Uterus (tissue), 4 donors: ENCODE measurements around the gene SRPK2. TPM values are rescaled to one million over a fixed set of nuclear protein-coding genes. Genes with fewer than 3 reads are reported as not detected.

Experiments
- DNase-seq, 2 donors: peaks; one replicate each; pipeline ENCODE4 v3.0.0-alpha.2; 2019 to 2020
- H3K27ac ChIP-seq, 2 donors: fragments of 200-600 bp; sonication (generic); 1 replicate in 1 of 2; 2 replicates in 1 of 2; pipeline ENCODE4 v1.5.1; 2016 to 2018
- H3K27me3 ChIP-seq, 2 donors: fragments of 200-600 bp; sonication (generic); one replicate each; pipeline ENCODE4 v1.5.1; 2018 to 2019; ENCODE audit warnings: control low read depth in 1 of 2
- H3K36me3 ChIP-seq, 2 donors: fragments of 200-600 bp; sonication (generic); one replicate each; pipeline ENCODE4 v1.5.1; 2019; ENCODE audit warnings: control low read depth in 1 of 2
- H3K4me1 ChIP-seq, 2 donors: fragments of 200-600 bp; sonication (generic); one replicate each; pipeline ENCODE4 v1.5.1; 2018 to 2019; ENCODE audit warnings: control low read depth in 1 of 2
- H3K4me3 ChIP-seq, 2 donors: fragments of 200-600 bp; sonication (generic); 1 replicate in 1 of 2; 2 replicates in 1 of 2; pipeline ENCODE4 v1.5.1; 2018 to 2019; ENCODE audit warnings: mild to moderate bottlenecking in 1 of 2
- H3K9me3 ChIP-seq, 2 donors: fragments of 200-600 bp; sonication (generic); one replicate each; pipeline ENCODE4 v1.5.1; 2019; ENCODE audit warnings: control low read depth in 1 of 2
- POLR2A ChIP-seq, 2 donors: fragments of 450-650 bp; IDR thresholded peaks; one replicate each; pipeline ENCODE4 v1.6.1; 2016; ENCODE audit warnings: antibody characterized with exemption in 2 of 2, mild to moderate bottlenecking in 1 of 2, moderate library complexity in 1 of 2
- intact Hi-C: fragments of 100-400 bp; cut with DNase I; formaldehyde crosslinking; loops from one replicate; pipeline ENCODE4 v1.15.1; 2023; ENCODE audit warnings: low total_unique reads
- total RNA-seq, 4 donors: library from RNA; depleted of rRNA in 3 of 4; stranded (reverse); fragments of >200 nt in 3 of 4; gene quantifications; one replicate each; pipeline versions ENCODE4 v1.1.0 to v1.2.4, GENCODE V29; 2014 to 2023
- TF ChIP-seq, protein P1 (sequence below), 4 experiments: fragments of 200-600 bp in 2 of 4; fragments of 450-650 bp in 2 of 4; sonication (generic) in 2 of 4; IDR thresholded peaks; one replicate each; pipeline ENCODE4 v1.5.1; 2016 to 2019; ENCODE audit warnings: antibody characterized with exemption in 4 of 4, mild to moderate bottlenecking in 2 of 4, moderate library complexity in 1 of 4
- donor health status: DM: yes; HTN: yes; CAD: no.

The SRPK2 gene
- total RNA-seq, 4 donors from 2014 or later, result 40.0 to 129 (median 76.6) TPM

DNA sequence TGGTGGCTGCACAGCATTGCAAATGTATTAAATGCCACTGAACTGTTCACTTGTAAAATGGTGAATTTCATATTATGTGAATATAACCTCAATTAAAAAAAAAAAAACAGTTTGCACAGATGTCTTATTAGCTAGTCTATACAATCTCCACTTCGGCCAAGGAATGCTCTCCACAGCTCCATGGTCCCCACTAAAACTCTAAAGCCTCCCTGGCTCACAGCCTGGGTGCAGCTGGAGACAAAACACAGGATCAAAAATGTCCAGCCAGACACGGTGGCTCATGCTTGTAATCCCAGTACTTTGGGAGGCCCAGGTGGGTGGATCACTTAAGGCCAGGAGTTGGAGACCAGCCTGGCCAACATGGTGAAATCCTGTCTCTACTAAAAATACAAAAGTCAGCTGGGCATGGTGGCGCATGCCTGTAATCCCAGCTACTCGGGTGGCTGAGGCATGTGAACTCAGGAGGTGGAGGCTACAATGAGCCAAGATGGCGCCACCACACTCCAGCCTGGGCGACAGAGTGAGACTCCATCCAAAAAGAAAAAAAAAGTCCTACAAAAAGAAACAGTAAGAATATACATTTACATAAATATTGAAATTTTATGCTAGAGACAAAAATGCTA, 66.0 kb downstream of the SRPK2 start:
- no peaks in the 10 kb centered on the region for H3K36me3 ChIP-seq
- no peaks in the 10 kb centered on the region for H3K4me1 ChIP-seq
- TF ChIP-seq POLR2A (IDR thresholded peaks at IDR 0.05), result no peak
- TF ChIP-seq, protein P1, sequence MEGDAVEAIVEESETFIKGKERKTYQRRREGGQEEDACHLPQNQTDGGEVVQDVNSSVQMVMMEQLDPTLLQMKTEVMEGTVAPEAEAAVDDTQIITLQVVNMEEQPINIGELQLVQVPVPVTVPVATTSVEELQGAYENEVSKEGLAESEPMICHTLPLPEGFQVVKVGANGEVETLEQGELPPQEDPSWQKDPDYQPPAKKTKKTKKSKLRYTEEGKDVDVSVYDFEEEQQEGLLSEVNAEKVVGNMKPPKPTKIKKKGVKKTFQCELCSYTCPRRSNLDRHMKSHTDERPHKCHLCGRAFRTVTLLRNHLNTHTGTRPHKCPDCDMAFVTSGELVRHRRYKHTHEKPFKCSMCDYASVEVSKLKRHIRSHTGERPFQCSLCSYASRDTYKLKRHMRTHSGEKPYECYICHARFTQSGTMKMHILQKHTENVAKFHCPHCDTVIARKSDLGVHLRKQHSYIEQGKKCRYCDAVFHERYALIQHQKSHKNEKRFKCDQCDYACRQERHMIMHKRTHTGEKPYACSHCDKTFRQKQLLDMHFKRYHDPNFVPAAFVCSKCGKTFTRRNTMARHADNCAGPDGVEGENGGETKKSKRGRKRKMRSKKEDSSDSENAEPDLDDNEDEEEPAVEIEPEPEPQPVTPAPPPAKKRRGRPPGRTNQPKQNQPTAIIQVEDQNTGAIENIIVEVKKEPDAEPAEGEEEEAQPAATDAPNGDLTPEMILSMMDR (IDR thresholded peaks at IDR 0.05), result no peak
- no peak overlapping the region for H3K4me3 ChIP-seq
- no peaks in the 10 kb centered on the region for H3K9me3 ChIP-seq
- intact Hi-C loops, result no loop called here
- no peak overlapping the region for H3K27ac ChIP-seq
- no peaks in the 10 kb centered on the region for H3K27me3 ChIP-seq
- DNase-seq, result no peak

DNA sequence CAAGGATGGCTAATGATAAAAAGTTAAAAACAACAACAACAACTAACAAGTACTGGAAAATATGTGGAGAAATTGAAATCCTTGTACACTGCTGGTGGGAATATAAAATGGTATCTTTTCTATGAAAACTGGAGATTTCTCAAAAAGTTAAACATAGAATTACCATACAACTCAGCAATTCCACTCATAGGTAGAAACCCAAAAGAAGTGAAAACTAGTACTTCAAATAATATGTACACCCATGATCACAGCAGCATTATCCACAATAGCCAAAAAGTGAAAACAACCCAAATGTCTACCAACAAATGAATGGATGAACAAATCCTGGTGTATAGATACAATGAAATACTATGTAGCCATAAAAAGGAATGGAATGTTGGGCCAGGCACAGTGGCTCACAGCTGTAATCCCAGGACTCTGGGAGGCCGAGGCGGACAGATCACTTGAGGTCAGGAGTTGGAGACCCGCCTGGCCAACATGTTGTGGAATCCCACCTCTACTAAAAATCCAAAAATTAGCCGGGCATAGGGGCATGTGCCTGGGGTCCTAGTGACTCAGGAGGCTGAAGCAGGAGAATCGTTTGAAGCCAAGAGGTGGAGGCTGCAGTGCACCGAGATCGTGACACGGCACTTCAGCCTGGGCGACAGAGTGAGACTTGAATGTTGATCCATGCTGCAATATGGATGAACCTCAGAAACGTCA, 66.8 kb downstream of the SRPK2 start:
- Histone ChIP-seq H3K27me3 (no peaks in the 10 kb centered on the region), H3K4me1 (no peaks in the 10 kb centered on the region), H3K9me3 (no peaks in the 10 kb centered on the region), H3K36me3 (no peaks in the 10 kb centered on the region), H3K4me3 (no peak overlapping the region), H3K27ac (no peak overlapping the region)
- TF ChIP-seq POLR2A (IDR thresholded peaks at IDR 0.05), result no peak
- TF ChIP-seq, protein P1 (IDR thresholded peaks at IDR 0.05), result no peak
- DNase-seq, result no peak
- intact Hi-C loops, result no loop called here

DNA sequence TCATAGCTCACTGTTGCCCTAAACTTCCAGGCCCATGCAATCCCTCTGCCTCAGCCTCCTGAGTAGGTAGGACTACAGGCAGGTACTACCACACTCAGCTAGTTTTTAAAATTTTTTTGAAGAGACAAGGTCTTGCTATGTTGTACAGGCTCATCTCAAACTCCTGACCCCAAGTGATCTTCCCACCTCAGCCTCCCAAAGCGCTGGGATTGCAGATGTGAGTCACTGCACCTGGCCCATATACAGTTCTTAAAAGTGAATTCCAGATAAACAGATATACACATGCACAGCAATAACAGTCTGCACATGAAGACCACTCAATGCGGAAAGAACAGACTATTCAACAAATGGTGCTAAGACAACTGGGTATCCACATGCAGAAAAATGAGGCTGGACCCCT, 67.8 kb downstream of the SRPK2 start:
- no peak overlapping the region for H3K27ac ChIP-seq
- H3K27me3 ChIP-seq, result no peaks in the 10 kb centered on the region

GRCh38 chr7:105319578-105319977, 69.1 kb downstream of the SRPK2 start:
- Histone ChIP-seq H3K27ac (no peak overlapping the region), H3K4me1 (no peaks in the 10 kb centered on the region), H3K27me3 (no peaks in the 10 kb centered on the region), H3K4me3 (no peak overlapping the region), H3K36me3 (no peaks in the 10 kb centered on the region), H3K9me3 (no peaks in the 10 kb centered on the region)
- TF ChIP-seq, protein P1 (IDR thresholded peaks at IDR 0.05), result no peak
- intact Hi-C loops, result no loop called here
- no peak for DNase-seq

More for the DNA sequence above, 67.8 kb downstream of the SRPK2 start:
- no peak for DNase-seq
- Histone ChIP-seq H3K4me3 (no peak overlapping the region), H3K4me1 (no peaks in the 10 kb centered on the region), H3K36me3 (no peaks in the 10 kb centered on the region), H3K9me3 (no peaks in the 10 kb centered on the region)
- TF ChIP-seq, protein P1 (IDR thresholded peaks at IDR 0.05), result no peak
- no peak for TF ChIP-seq POLR2A (IDR thresholded peaks at IDR 0.05)
- intact Hi-C loops, result no loop called here

GRCh38 chr7:105316578-105317344, 72.0 kb downstream of the SRPK2 start:
- intact Hi-C loops, result no loop called here
- no peaks in the 10 kb centered on the region for H3K4me1 ChIP-seq
- no peaks in the 10 kb centered on the region for H3K36me3 ChIP-seq
- no peaks in the 10 kb centered on the region for H3K27me3 ChIP-seq
- no peak overlapping the region for H3K4me3 ChIP-seq
- no peak for DNase-seq
- H3K9me3 ChIP-seq, result no peaks in the 10 kb centered on the region
- H3K27ac ChIP-seq, result no peak overlapping the region
- TF ChIP-seq POLR2A (IDR thresholded peaks at IDR 0.05), result no peak
- TF ChIP-seq, protein P1 (IDR thresholded peaks at IDR 0.05), result no peak
